NOMO-1 (cell line): Measurements from ENCODE around the gene FGF12.
A peak's percentile ranks its signal among the peaks of the same experiment; 100 is the strongest.

ENCODE experiments used
- DNase-seq, 2 experiments: peaks; one replicate each; lab custom pipeline; 2025; ENCODE audit not compliant: unreplicated experiment in 2 of 2; lab: John Stamatoyannopoulos, UW

FGF12 gene

GRCh38 chr3:192687488-192688152, 39.7 kb downstream of the FGF12 start:
- no peak for DNase-seq

- no peak for DNase-seq
Measured at GRCh38 chr3:192685801-192686200, 41.5 kb downstream of the FGF12 start.

DNA sequence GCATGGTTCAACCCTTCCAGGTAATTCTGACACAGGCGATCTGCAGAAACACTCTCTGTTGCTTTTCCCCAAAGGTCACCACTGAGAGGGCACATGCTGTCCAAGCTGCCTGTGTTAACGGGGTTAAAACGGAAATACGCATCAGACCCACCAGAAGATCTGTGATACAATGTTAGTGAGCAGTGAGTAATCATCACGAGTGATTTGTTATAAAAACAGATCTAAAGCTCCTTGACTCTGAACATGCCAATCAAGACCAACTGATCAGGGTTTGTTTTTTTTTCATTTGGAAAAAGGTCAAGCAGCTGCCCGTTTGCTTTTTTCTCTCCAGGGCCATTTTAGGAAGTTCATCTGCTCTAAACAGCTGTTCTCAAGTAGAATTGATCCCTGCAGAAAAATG, 43.2 kb downstream of the FGF12 start:
- no peak for DNase-seq

DNA sequence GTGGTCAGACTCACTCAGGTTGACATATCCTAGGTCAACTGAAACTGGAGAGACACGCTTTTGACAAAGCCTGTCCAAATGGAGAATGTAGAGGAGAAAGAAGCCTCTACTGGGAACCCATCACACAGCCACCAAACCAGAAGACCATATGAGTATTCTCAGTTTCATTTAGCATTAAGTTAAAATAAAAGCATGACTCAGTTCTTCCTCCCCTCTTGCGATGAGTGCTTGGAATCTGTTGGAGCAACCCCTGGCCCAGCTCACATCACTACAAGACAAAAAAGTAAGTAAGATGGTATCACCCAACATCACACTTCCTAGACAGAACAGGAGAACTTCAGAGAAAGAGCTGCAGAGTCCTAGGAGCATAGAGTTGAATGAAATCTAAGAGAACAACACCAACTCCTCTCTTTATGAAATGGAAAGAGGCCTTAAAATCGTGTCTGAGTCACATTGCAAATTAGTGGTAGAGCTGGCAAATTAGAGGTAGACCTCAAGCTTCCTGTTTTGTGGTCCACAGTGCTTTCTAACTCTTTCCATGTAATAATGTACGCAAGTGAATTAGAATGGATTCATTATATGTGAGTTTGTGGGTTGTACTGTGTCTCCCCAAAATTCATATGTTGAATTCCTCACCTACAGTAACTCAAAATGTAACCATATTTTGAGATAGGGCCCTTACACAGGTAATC, 51.2 kb downstream of the FGF12 start:
- peak; percentile 72 to 89 for DNase-seq

- no peak for DNase-seq
Measured at GRCh38 chr3:192655628-192656027, 71.7 kb downstream of the FGF12 start.

- DNase-seq: no peak
Measured at GRCh38 chr3:192655040-192655439, 72.3 kb downstream of the FGF12 start.

GRCh38 chr3:192653862-192654261, 73.5 kb downstream of the FGF12 start:
- no peak for DNase-seq

DNA sequence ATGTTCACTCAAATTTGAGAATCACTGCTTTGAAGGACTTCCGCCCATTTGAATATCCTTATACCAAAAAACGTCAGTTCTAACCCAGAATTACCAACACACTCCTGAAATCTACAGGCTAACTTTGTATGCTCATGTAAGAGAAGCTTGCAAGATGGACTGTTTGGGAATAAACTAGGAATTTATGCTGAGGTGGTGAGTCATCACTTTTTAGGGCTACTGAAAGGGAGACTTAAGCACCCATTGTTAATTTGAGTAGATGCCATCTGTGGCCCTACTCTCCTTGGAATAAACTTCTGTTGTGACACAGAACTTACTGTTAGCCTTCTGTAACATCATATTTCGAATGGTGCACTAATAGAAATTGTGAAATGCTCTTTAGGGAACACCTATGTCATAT, 74.6 kb downstream of the FGF12 start:
- DNase-seq: no peak

- DNase-seq: no peak
Measured at GRCh38 chr3:192651836-192652512, 75.4 kb downstream of the FGF12 start.

DNA sequence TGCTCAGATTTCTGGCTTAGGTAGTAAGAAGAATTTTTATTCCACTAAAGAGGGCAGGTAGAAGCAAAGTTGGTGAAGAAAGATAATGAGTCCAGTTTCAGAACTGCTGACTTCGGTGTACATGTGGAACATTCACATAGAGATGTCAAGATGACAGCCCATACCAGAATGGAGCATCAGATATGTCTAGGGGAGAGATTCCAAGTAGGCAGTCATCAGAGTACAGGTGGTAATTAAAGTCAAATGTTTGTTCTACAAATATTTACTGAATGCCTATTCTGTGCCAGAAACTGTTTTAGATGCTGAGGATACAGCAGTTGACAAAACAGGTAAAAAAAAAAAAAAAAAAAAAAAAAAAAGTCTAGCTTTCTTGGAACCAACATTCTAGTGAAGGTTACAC, 81.9 kb downstream of the FGF12 start:
- DNase-seq: no peak

GRCh38 chr3:192642651-192643050, 84.7 kb downstream of the FGF12 start:
- DNase-seq: no peak

DNA sequence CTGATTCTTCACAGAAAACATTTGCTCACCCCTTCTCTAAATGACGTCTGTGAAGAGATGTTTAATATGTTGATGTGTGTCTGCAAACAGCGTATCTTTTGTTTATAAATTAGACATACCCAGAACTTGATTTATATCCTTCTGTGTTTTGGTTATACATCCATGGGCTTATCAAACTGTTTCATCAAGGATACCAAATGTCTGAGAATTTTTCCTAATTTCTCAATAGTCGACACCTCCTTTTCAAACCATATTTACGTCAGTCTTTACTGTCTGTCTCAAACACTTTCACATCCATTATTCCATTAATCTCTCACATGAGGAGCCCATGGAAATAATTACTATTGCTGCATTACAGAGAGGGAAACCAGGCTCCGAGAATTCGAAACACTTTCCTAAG, 85.4 kb downstream of the FGF12 start:
- no peak for DNase-seq

- DNase-seq: no peak
Measured at GRCh38 chr3:192639987-192640386, 87.4 kb downstream of the FGF12 start.

DNA sequence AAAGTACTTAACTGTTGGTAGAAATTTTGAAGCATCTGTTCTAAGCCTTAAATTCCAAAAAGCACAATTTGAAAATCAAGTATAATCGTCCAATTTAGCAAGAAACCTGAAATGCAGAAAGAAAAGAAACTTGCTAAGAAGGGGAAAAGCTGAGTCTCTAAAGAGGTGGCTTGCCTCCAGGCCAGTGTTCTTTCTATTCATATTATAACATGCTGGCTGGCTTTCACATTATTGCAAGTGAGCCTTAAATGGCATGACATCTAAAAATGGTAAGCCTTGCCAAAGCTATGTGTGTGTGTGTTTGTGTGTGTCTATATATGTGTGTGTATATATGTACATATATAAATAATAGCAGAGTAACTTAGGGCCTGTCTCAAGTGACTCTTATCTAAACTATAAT, 89.5 kb downstream of the FGF12 start:
- DNase-seq: no peak

DNA sequence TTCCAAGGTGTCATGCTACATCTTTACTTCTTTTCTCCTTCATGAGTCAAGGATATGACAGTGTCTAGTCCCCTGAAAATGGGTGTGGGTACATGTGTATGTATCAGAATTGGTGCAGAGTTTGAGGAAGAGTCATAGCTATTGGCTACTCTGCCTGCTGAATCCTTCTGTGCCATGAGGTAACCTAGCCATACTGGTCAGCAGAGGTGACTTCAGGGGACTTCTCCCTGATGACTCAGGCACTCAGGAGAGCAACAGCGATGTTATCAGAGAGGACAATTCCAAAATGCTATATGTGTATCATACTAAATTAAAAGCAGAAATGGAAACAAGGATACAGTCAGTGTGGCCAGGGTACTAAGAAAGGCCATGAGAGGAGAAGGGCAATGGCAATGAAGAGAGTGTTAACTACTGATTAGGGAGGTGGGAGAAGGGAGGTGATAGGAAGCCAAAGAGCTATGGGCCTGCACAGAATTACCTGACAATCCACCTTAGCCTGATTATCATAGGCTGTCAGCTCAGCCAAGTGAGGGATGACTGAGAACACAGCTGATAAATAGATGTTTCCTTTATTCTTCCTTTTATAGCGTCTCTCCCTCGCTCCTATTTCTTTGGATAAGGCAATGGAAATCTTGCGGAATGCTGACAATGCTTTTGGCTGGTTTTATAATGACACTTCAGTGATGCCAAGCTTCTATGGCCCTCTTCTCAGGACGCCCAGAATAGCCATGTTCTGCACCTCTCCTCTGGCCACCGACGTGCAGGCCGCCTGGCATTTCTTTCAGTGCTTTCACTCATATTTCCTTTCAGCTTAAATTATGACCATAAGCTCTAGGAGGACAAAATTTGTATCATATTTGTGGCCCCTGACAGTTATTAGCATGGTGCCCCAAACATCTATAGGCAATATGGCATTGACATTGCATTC, 90.6 kb downstream of the FGF12 start:
- DNase-seq: no peak

DNA sequence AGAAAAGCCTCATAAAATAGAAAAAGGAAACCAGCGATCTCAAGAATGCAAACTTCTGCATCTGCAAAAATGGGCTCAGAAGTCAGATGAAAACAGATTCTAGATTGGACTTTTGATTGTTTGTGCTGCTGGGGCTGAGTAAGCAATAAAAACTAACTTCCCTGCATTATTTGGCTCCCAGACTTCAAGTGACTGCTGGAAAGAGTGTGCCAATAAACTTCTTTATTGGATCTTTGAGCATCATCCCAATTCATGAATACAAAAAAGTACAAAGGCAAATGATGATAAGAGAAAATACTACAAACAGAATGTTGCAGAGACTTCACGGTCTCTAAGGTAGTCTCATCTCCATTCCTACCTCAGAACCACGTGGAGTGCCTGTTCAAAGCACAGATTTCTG, 97.9 kb downstream of the FGF12 start:
- no peak for DNase-seq

DNA sequence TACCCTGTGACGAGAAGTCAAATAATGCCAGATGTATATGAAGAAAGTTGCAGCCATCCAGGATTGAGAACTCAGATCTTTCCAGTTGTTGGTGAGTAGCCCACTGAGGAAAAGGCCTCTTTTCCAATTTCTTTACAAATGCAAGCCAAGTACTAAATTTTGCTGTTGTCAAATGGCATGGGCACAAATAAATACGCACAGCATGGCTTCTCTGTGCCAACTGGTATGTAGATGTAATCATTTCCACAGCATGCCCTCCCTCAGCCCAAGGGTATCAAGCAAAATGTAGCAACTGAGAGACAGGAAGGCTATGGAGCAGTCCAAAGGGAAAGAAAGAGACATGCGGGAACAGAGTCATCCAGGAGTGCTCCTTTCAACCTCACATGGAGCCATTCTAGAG, 105.4 kb downstream of the FGF12 start:
- DNase-seq: no peak

DNA sequence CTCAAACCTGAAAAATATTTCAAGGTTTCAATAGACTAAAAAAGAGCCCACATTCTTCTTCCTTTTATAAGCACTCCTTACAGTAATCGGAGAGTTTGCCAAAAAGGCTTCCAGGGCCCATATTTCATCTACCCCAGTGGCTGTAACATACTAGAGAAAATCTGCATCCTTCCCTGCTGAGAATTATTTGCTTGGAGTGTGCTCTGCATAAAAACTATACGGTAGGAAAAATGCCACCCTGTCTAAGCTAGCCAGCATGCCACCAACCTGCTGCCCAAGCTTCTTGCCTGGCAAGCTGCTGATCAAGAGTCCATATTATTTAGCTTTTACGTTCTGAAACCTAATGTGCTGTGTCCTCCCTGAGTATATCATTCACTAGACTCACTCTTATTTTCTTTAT, 107.1 kb downstream of the FGF12 start:
- DNase-seq: no peak

DNA sequence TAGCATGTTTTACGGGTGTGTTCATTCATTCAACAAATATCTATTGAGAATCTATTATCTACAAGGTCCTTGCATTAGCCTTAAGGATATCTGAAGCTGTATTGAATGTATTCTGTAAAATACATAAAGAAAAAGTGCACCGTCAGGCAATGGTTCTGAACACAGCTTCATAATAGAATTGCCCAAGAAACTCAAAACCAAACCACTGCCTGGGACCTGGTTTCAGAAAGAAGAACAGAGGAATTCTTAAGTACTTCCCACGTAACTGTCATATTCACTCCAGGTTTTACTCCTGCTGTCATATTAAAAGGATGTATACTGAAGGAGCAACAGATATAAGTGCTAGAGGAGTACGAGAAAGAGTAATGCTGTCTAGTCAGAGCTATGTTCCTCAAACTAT, 115.9 kb downstream of the FGF12 start:
- no peak for DNase-seq

DNA sequence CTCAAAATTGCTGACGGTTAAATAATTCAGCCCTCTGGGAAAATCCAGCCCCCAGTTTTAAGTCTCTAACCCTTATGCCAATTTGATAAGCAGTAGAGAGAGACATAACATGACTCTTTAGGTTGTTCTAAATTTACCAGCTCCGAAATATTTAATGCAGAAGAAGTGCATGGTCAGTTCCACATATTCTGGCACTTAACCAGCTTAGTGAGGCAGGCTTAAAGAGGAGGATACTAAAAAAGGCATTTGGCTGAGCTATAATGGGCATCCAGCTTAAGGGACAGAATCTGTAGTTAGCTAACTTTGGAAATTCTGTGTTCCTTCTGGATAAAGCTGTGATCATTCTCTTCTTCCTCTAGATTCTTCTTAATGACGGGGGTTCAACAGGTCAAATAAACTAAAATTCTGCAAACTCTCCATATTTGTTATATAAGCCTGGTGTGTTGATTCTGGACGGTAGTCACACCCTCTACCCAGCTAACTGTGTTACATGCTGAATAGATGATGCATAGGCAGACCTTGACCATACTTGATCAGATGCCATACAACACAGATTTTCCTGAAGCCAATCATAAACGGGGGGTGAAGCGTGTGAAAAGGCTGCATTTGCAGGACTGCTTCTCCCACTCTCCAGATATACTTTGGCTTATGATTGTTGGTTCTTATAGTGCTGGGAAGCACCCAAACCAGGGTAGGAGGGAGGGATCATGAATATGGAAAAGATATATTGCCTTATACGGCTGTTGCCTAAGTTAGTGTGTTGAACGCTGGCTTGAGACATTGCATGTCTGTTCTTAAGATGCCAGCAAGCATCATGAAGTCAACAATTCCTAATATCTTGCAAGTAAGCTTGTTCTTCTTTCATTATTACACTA, 118.4 kb downstream of the FGF12 start:
- no peak for DNase-seq
